Muscle of back (tissue), 11 donors: ENCODE data around the gene PSAPL1. TPM values are rescaled to one million over a fixed set of nuclear protein-coding genes. Genes with fewer than 3 reads are reported as not detected.

ENCODE experiments used
- DNase-seq, 3 donors: peaks; one replicate each; pipeline versions ENCODE4 v3.0.0 to v3.0.0-alpha.2; 2013
- polyA plus RNA-seq, 10 donors: library from polyadenylated mRNA; unstranded; fragments of 120-200 nt; gene quantifications; one replicate each; pipeline ENCODE4 v1.2.1, GENCODE V29; 2013; ENCODE audit not compliant: insufficient read length in 10 of 10

The PSAPL1 gene
- polyA plus RNA-seq, 10 donors = 0.07 TPM; not detected in 9

GRCh38 chr4:7381890-7382633 lies 52.7 kb downstream of the PSAPL1 start:
- DNase-seq = no peak

DNA sequence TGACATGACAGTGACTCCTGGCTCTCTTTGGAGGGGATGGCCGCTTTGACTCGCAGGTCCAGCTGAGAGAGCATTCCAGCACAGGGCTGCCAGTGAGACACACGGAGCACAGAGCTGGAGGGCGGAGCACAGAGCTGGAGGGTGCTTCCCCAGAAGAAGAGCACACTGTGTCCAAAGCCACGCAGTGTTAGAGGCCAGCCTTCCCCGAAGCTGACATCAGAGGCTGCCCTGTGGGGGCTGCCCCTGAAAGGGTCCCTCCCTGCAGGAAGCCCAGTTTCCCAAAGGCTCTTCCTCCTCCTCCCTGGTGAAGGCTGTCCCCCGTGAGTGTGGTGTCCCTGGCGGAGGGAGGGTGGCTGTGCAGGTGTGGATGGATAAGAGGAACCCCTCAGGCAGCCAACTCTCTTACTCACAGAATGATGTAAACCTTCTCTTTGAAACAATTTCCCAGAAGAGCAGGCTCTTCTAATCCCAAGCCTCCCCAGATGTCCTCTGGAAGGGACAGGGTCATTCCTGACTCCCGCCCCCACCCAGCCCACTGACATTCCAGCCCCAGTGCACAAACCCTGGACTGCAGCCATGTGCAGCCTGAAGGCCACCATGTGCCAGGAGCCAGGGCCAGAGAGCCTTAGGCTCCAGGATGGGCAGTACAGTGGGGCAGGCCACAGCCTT lies 53.4 kb downstream of the PSAPL1 start:
- no peak for DNase-seq

Other genes starting within 250 kb of the PSAPL1 start
- 10 to 100 TPM in 7 of 10 donors, 1 to 10 TPM in 3; 6.5 to 21.0 (median 10.8) TPM for gene SORCS2, start 242.4 kb downstream of the PSAPL1 start, polyA plus RNA-seq